Amniotic stem cell (primary cell): Measurements from ENCODE around the gene CCND1.

Experiments
- DNase-seq: peaks from one replicate; lab custom pipeline; 2025; lab: John Stamatoyannopoulos, UW

The CCND1 gene

DNA sequence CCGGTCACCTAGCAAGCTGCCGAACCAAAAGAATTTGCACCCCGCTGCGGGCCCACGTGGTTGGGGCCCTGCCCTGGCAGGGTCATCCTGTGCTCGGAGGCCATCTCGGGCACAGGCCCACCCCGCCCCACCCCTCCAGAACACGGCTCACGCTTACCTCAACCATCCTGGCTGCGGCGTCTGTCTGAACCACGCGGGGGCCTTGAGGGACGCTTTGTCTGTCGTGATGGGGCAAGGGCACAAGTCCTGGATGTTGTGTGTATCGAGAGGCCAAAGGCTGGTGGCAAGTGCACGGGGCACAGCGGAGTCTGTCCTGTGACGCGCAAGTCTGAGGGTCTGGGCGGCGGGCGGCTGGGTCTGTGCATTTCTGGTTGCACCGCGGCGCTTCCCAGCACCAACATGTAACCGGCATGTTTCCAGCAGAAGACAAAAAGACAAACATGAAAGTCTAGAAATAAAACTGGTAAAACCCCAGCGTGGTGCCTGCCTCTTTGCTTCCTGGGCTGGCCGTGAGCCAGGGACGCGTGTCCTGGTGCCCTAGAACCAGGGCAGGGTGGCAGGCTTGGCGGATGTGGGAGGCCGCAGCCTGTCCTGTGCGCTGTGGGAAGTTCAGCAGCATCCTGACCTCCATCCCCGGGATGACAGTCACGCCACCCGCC lies 13.2 kb downstream of the CCND1 start:
- DNase-seq = no peak

DNA sequence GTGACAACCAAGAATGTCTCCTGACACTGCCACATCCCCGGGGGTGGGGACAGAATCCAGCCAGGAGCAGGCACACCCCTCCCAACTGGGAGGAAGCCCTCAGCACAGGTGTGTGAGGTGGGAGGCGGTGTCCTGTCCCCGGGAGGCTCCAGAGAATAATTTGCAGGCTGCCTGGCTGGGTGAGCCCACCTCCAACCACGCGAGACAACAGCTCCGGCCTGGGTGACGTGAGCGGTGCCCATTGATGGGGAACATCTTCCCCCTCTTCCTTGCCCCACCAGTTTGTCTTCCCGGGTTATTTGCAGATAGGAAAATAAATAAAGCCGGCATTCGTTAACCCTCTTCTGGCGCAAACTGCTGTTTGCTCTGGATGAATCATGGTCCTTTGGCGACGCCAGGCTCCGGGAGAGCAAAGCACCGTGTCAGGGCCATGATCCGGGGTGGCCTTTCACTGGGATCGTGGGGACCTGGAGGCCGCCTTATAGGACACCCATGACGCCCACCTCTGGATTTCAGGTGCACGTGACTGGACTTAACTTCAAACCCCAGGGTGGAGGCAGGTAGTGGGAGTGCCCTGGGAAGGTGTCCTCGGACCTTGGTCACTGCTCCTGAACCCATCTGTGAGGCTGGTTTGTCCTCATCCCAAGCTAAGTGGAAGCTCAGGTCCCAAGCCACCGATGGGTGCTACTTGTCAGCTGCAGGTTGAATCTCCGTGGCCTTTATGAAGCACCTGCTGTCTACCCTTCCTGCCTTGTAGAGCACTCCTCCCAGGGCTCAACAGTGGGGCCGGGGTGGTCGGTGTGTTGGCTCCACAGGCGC lies 13.9 kb downstream of the CCND1 start:
- DNase-seq = no peak

GRCh38 chr11:69655479-69656428 lies 14.8 kb downstream of the CCND1 start:
- no peak for DNase-seq

GRCh38 chr11:69656536-69657455 lies 15.8 kb downstream of the CCND1 start:
- DNase-seq = no peak

DNA sequence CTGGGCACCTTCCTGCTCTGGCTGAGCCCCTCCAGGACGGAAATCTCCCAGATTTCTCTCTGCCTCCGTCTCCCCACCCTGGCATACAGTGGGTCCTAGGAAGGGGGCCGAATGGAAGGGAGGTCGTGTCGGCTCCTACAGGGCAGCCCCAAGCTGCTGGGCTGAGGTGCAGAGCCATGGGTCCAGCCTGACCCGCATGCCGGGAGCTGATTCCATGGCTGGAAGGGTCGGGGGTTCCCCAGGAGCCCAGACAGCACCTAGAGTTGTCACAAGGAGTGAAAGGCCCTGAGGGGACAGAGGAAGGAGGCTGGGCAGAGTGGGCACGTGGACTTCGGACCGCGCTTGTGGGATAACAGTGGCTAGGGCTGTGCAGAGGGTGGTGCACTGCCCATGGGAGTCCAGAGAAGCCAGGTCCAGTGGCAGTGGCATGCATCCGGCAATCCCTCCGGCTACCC lies 16.5 kb downstream of the CCND1 start:
- DNase-seq = no peak

GRCh38 chr11:69657911-69658625 lies 17.1 kb downstream of the CCND1 start:
- no peak for DNase-seq

GRCh38 chr11:69658626-69659450 lies 17.9 kb downstream of the CCND1 start:
- DNase-seq = no peak

DNA sequence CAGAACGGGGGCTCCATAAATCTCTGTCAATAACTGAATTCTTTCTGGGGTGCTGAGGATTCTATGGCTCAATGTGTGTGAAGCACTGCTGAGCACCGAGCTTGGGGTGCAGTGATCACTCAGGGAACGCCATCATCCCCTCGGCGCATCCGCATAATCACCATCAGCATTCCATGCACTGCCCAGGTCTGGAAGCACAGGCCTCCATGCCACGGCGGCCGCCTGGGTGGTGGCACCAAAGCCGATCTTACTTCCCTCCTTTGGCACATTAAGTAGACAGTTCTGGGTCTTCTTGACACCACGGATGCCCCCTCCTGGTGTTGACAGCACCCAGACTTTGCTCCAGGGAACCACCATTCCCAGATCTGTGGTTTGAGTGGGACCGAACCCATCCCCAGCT lies 18.6 kb downstream of the CCND1 start:
- no peak for DNase-seq

DNA sequence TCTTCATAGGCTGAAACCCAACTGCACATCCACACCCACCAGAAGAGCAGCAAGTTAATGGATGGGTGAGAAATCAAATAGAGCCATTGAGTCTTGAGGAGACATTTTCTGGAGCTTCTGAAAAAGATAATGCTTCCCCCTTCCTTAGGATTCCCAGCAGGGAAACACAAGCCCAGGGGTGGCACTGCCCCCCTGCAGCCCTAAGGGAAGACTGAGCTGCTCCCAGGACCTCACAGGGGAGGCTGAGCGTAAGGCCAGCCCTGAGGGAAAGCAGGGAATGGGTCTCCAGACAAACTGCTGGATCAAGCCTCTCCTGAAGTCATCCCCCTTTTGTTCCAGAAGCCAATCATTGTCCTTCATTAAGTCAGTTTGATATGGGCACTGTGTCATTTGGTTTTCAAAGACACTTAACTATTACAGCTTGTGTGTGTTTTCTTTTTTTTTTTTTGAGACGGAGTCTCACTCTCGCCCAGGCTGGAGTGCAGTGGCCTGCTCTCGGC lies 19.1 kb downstream of the CCND1 start:
- no peak for DNase-seq

- DNase-seq = no peak
Observed at GRCh38 chr11:69661413-69661715, 20.4 kb downstream of the CCND1 start.

GRCh38 chr11:69662021-69662698 lies 21.2 kb downstream of the CCND1 start:
- DNase-seq = no peak

DNA sequence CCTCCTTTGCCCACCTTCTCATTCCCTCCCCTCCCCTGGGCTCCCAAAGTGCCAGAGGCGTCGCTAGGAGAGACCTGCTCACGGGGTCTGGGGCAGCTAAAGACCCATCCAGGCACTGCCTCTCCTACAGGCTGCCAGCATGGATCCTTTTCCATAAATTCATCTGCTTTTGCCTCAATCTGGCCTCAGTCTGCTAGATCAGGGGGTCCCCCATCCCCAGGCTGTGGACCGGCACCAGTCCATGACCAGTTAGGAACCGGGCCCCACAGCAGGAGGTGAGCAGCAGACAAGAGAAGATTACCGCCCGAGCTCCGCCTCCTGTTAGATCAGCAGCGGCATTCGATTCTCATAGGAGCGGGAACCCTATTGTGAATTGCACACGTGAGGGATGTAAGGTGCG lies 21.9 kb downstream of the CCND1 start:
- DNase-seq = no peak

DNA sequence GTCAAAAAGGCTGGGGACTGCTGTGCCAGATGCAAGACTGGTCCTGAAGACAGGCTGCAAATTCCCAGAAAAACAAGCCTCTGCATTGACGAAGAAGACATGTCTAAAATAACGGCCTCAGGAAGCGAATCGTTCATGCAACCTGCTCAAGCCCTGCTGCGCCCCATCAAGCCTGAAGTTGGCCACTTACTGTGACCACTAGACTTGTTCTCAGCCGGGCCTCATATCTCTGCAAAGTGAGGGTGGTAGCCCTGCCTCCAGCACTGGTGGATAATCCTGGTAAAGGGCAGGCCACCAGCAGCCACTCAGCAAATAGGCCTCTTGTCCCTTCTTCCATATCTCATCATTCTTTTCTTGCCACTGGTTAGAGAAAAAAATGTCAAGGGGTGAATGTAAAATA lies 22.4 kb downstream of the CCND1 start:
- DNase-seq = no peak

GRCh38 chr11:69664103-69664775 lies 23.3 kb downstream of the CCND1 start:
- DNase-seq = no peak

DNA sequence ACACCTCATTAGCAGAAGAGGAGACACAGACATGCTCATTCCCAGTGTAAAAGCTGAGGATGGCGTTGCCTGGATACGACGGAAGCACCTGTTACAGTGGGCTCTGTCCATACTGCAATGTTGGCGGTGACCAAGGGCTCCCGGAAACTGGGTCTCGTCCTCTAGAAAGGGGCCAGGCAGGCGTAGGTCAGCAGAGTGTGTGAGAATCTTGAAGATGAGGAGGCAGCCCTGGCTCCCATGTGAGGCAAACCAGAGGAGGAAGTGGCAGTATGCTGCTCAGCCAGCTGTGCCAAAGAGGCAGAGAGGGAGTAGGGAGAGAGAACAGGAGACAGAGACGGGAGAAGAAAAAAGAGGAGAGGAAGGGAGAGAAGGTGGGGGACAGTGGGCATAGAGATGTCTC lies 23.9 kb downstream of the CCND1 start:
- DNase-seq = no peak

- DNase-seq = no peak
Observed at GRCh38 chr11:69665669-69666068, 24.7 kb downstream of the CCND1 start.

GRCh38 chr11:69666261-69666660 lies 25.3 kb downstream of the CCND1 start:
- no peak for DNase-seq

DNA sequence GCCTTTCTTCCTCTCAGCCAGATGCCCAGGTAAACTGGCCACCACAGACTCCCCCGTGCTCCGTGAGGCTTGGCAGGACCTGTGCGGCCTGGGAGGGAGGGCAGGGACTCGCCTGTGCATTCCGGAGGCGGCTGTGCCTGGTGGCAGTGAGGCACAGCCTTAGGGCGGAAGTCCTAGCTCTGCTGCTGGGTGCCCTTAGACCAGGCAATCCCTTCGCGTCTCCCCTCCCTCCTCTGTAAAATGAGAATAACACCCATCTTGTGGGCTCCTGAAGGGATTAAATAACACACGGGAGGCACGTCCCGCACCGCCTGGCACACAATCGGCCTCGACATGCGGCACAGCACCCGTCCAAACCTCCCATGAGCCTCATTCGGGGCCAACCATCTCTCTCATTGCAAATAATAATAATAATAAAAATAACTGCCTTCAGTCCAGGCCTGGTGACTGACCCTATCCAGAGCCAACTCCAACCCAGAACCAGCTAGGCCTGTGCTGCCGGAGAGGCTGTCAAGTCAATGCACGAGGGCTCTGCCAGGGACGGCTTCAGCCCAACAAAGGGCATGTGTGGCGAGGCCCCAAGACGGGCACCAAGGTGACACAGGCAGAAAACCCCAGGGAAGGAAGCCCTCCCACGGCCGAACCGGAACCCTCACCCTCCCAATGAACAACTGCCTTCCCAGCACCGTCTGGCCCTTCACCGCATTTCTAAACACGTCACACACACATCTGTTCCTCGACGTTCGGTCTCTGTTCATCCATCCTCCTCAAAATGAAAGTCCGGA lies 26.0 kb downstream of the CCND1 start:
- no peak for DNase-seq
